Measurements from ENCODE around the gene ATAD3B.

The ATAD3B gene

DNA sequence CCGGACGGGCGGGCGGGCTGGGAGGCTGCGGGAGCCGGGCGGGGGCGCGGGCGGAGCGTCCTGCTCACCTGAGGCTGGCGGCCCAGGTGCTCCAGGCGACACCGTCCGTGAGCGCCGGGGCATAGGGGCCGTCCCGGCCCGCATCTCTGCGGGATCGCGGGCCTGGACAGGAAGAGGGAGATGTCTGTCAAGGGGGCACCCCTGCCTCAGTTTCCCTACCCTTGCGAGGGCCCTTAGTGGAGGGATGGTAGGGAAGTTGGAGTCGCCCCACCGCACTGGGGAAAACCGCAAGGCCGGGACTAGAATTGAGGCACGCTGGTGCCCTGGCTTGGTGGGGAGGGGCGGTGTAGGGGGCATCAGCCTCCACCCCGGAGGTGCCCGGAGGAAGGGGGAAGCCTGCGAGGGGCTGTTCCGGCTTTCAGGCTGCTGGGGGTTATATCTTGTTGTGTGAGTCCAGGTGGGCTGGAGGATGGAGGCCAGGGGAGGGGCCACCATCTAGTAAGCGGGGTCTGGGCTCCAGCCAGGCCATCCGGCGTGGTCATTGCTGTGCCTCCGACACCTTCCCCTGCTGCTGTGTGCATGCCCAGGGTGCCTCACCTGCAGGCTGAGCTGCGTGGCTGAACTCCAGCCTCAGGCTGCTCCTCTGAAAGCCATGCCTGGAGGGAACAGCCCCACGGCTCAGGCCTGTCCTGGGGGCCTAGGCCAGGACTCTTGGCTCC is 35.5 kb upstream of the ATAD3B start:
- Histone ChIP-seq H3K4me1 (ENCODE audit: control insufficient read depth, insufficient read depth, low read depth, low read length) (peaks cover 88% of the 10 kb centered on the region), H2AK5ac (ENCODE audit: low read length, severe bottlenecking) (peak overlapping the region; percentile 49), H2AFZ (ENCODE audit: low read depth, low read length) (no peak overlapping the region), H3K18ac (ENCODE audit: low read depth in 1 of 2, low read length in 2 of 2) (peak overlapping the region in 1 of 2 experiments; percentile 14), H2BK15ac (ENCODE audit: low read depth, poor library complexity, severe bottlenecking) (no peak overlapping the region), H3K4me3 (ENCODE audit: insufficient read depth in 1 of 2, low read depth in 1 of 2, low read length in 2 of 2) (peak overlapping the region; percentile 47 to 63), H3K4ac (ENCODE audit: low read depth in 1 of 2, low read length in 2 of 2) (no peak overlapping the region), H2BK120ac (ENCODE audit: low read depth, low read length) (peak overlapping the region; percentile 43), H3K4me2 (ENCODE audit: low read length, poor library complexity, severe bottlenecking) (peak overlapping the region; percentile 85), H2BK5ac (ENCODE audit: low read depth, low read length, poor library complexity, severe bottlenecking) (peak overlapping the region; percentile 14), H3K9me3 (ENCODE audit: control insufficient read depth, low read length) (no peaks in the 10 kb centered on the region), H3K14ac (ENCODE audit: low read length in 2 of 2) (no peak overlapping the region), H3K79me1 (replicated peaks; ENCODE audit: low read length, poor library complexity, severe bottlenecking) (peaks cover 23% of the 10 kb centered on the region), H3K9ac (ENCODE audit: low read length) (no peak overlapping the region), H4K8ac (ENCODE audit: low read length) (peak overlapping the region; percentile 36), H2BK12ac (ENCODE audit: low read length in 2 of 2) (no peak overlapping the region), H3K23ac (ENCODE audit: low read length in 2 of 2) (peak overlapping the region in 1 of 2 experiments; percentile 38), H4K91ac (ENCODE audit: low read length) (peak overlapping the region; percentile 36), H3K27me3 (ENCODE audit: control insufficient read depth in 1 of 2, insufficient read depth in 1 of 2, low read length in 2 of 2) (peaks cover 0 to 26% of the 10 kb centered on the region in 2 experiments), H3K36me3 (ENCODE audit: control insufficient read depth in 1 of 2, insufficient read depth in 2 of 2, low read depth in 1 of 2, low read length in 2 of 2) (peaks cover 0 to 37% of the 10 kb centered on the region in 2 experiments), H3K27ac (ENCODE audit: low read length, poor library complexity, severe bottlenecking) (no peak overlapping the region)
- WGBS, result 34% methylated on average over 32 of the region's 40 CpGs
- DNase-seq, result no peak

DNA sequence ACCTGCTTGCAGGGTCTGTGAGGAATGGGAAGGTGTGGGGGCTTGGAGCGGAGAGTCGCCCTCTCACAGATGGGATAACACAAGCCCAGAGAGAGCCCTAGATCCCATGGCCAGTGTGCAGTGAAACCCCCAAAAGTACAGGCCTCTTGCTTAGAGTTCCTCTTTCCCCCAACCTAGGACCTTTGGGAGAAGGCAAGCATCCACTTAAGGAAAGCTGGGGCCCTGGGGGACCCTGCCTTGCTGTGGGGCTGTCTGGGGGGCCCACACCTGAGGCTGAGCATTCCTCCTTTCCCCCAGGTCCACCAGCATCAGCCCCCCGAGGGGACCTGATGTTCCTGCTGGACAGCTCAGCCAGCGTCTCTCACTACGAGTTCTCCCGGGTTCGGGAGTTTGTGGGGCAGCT is 34.9 kb upstream of the ATAD3B start:
- 99% methylated on average over 5 of the region's 7 CpGs for WGBS
- no peak overlapping the region for H3K18ac ChIP-seq (ENCODE audit: low read depth in 1 of 2, low read length in 2 of 2)
- DNase-seq, result no peak

GRCh38 chr1:1437033-1437903 is 34.3 kb upstream of the ATAD3B start:
- H3K4me3 ChIP-seq (ENCODE audit: insufficient read depth in 1 of 2, low read depth in 1 of 2, low read length in 2 of 2), result no peak overlapping the region
- WGBS, result 92% methylated on average over 31 of the region's 31 CpGs

More for the DNA sequence above, 34.9 kb upstream of the ATAD3B start:
- H2BK5ac ChIP-seq (ENCODE audit: low read depth, low read length, poor library complexity, severe bottlenecking), result peak overlapping the region; percentile 14
- H3K36me3 ChIP-seq (ENCODE audit: control insufficient read depth in 1 of 2, insufficient read depth in 2 of 2, low read depth in 1 of 2, low read length in 2 of 2), result peaks cover 0 to 43% of the 10 kb centered on the region in 2 experiments
- H3K9me3 ChIP-seq (ENCODE audit: control insufficient read depth, low read length), result no peaks in the 10 kb centered on the region
- no peak overlapping the region for H4K8ac ChIP-seq (ENCODE audit: low read length)
- H2BK12ac ChIP-seq (ENCODE audit: low read length in 2 of 2), result no peak overlapping the region
- no peak overlapping the region for H3K9ac ChIP-seq (ENCODE audit: low read length)
- H2AFZ ChIP-seq (ENCODE audit: low read depth, low read length), result no peak overlapping the region
- H3K4ac ChIP-seq (ENCODE audit: low read depth in 1 of 2, low read length in 2 of 2), result no peak overlapping the region
- H3K4me3 ChIP-seq (ENCODE audit: insufficient read depth in 1 of 2, low read depth in 1 of 2, low read length in 2 of 2), result peak overlapping the region in 1 of 2 experiments; percentile 63
- peak overlapping the region; percentile 85 for H3K4me2 ChIP-seq (ENCODE audit: low read length, poor library complexity, severe bottlenecking)
- no peak overlapping the region for H4K91ac ChIP-seq (ENCODE audit: low read length)
- no peak overlapping the region for H2BK120ac ChIP-seq (ENCODE audit: low read depth, low read length)
- peak overlapping the region in 1 of 2 experiments; percentile 14 for H3K23ac ChIP-seq (ENCODE audit: low read length in 2 of 2)
- H3K14ac ChIP-seq (ENCODE audit: low read length in 2 of 2), result no peak overlapping the region
- peaks cover 88% of the 10 kb centered on the region for H3K4me1 ChIP-seq (ENCODE audit: control insufficient read depth, insufficient read depth, low read depth, low read length)
- H2BK15ac ChIP-seq (ENCODE audit: low read depth, poor library complexity, severe bottlenecking), result no peak overlapping the region
- peaks cover 0 to 26% of the 10 kb centered on the region in 2 experiments for H3K27me3 ChIP-seq (ENCODE audit: control insufficient read depth in 1 of 2, insufficient read depth in 1 of 2, low read length in 2 of 2)
- H2AK5ac ChIP-seq (ENCODE audit: low read length, severe bottlenecking), result peak overlapping the region; percentile 84
- H3K27ac ChIP-seq (ENCODE audit: low read length, poor library complexity, severe bottlenecking), result no peak overlapping the region
- peaks cover 23% of the 10 kb centered on the region for H3K79me1 ChIP-seq (replicated peaks; ENCODE audit: low read length, poor library complexity, severe bottlenecking)

More at GRCh38 chr1:1437033-1437903, 34.3 kb upstream of the ATAD3B start:
- Histone ChIP-seq H3K36me3 (ENCODE audit: control insufficient read depth in 1 of 2, insufficient read depth in 2 of 2, low read depth in 1 of 2, low read length in 2 of 2) (peaks cover 0 to 48% of the 10 kb centered on the region in 2 experiments), H3K79me1 (replicated peaks; ENCODE audit: low read length, poor library complexity, severe bottlenecking) (peaks cover 23% of the 10 kb centered on the region), H2BK15ac (ENCODE audit: low read depth, poor library complexity, severe bottlenecking) (no peak overlapping the region), H3K14ac (ENCODE audit: low read length in 2 of 2) (no peak overlapping the region), H3K4me2 (ENCODE audit: low read length, poor library complexity, severe bottlenecking) (peak overlapping the region; percentile 59), H3K4me1 (ENCODE audit: control insufficient read depth, insufficient read depth, low read depth, low read length) (peaks cover 83% of the 10 kb centered on the region), H3K27me3 (ENCODE audit: control insufficient read depth in 1 of 2, insufficient read depth in 1 of 2, low read length in 2 of 2) (peaks cover 0 to 26% of the 10 kb centered on the region in 2 experiments), H3K9ac (ENCODE audit: low read length) (no peak overlapping the region), H2AK5ac (ENCODE audit: low read length, severe bottlenecking) (peak overlapping the region; percentile 84), H3K9me3 (ENCODE audit: control insufficient read depth, low read length) (no peaks in the 10 kb centered on the region), H3K27ac (ENCODE audit: low read length, poor library complexity, severe bottlenecking) (peak overlapping the region; percentile 88), H2BK120ac (ENCODE audit: low read depth, low read length) (no peak overlapping the region), H3K23ac (ENCODE audit: low read length in 2 of 2) (peak overlapping the region in 1 of 2 experiments; percentile 14), H2BK5ac (ENCODE audit: low read depth, low read length, poor library complexity, severe bottlenecking) (peak overlapping the region; percentile 74), H2AFZ (ENCODE audit: low read depth, low read length) (no peak overlapping the region), H2BK12ac (ENCODE audit: low read length in 2 of 2) (no peak overlapping the region), H3K4ac (ENCODE audit: low read depth in 1 of 2, low read length in 2 of 2) (no peak overlapping the region), H4K91ac (ENCODE audit: low read length) (peak overlapping the region; percentile 6), H3K18ac (ENCODE audit: low read depth in 1 of 2, low read length in 2 of 2) (no peak overlapping the region), H4K8ac (ENCODE audit: low read length) (no peak overlapping the region)
- no peak for DNase-seq
